K562 treated with DMSO at 1 percent for 4 hours (cell line): ENCODE results near the gene PSENEN. TPM values are rescaled to one million over a fixed set of nuclear protein-coding genes. Genes with fewer than 3 reads are reported as not detected.

Source experiments
- total RNA-seq: library from RNA; unstranded; fragments of 300-600 nt; gene quantifications from 2 replicates; pipeline ENCODE4 v1.2.3, GENCODE V29; 2022; ENCODE audit not compliant: insufficient read depth

Gene PSENEN
- total RNA-seq, result 34.5 and 42.2 TPM in 2 replicates

GRCh38 chr19:35745328-35746086, at the start of gene PSENEN, which contains the start of gene U2AF1L4:
Gene PSENEN (plus strand): TSS chr19:35745651. CDS start chr19:35745931, 280 bp downstream.
Gene U2AF1L4 (minus strand): TSS chr19:35745418. CDS start chr19:35745391, 27 bp downstream.

DNA sequence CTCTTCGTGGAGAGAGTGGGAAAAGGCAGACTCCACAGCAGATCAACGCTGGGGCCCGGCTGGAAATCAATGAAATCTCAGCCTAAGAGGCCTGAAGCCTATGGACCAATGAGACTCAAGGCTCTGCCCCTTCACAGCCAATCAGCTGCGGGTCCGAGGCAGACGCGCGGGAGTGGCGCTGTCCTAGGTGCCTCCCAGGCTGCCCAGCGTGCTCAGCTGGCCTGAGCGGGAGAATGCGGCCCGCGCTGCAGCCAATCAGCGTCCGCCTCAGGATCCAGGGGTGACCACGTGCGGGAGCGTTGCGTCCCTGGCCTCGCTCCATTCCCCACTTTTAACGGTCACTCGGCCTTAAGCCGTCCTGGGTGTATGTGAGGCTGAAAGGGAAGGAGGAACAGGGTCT, 41.2 kb upstream of the PSENEN start, which contains the start of gene ZBTB32:
Gene ZBTB32, plus strand, starts transcription at position 341 of the 400 bp plus-strand sequence. CDS start 10,069 bp downstream, outside the sequence.

GRCh38 chr19:35717665-35718344, 27.6 kb upstream of the PSENEN start, which contains the start of gene KMT2B:
Gene KMT2B (plus strand): TSS chr19:35718003. CDS start chr19:35718019, 16 bp downstream.

DNA sequence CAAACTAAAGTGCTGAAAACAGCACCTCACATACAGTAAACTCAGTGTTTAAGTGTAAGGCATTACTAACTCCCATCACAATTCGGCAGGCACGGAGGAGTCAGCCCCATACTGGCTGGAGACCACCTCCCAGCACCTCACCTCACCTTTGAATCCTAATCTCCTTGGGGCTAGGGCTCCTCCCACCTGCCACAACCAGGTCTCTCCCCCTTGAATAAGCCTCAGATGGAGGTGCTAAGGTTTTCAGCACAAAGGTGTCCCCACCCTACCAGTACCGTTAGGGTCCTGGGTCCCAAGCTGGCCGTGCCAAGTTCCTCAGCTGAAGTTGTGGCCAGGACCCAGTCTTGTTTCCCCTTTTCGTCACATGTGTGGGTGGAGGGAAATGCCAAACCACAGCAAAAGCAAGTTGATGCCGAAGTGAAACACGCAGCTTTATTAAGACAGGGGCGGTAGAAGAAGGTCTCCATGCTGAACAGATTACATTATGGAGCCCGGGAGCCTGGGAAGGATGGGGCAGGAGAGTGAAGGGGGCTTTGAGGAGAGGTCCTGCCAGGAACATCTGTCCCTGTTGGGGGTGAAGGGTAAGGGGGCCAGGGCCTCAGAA, 3.2 kb upstream of the PSENEN start, which contains the start of gene IGFLR1:
Gene IGFLR1, minus strand, starts transcription at position 332 of the 604 bp plus-strand sequence. CDS start 1,272 bp downstream, outside the sequence.

DNA sequence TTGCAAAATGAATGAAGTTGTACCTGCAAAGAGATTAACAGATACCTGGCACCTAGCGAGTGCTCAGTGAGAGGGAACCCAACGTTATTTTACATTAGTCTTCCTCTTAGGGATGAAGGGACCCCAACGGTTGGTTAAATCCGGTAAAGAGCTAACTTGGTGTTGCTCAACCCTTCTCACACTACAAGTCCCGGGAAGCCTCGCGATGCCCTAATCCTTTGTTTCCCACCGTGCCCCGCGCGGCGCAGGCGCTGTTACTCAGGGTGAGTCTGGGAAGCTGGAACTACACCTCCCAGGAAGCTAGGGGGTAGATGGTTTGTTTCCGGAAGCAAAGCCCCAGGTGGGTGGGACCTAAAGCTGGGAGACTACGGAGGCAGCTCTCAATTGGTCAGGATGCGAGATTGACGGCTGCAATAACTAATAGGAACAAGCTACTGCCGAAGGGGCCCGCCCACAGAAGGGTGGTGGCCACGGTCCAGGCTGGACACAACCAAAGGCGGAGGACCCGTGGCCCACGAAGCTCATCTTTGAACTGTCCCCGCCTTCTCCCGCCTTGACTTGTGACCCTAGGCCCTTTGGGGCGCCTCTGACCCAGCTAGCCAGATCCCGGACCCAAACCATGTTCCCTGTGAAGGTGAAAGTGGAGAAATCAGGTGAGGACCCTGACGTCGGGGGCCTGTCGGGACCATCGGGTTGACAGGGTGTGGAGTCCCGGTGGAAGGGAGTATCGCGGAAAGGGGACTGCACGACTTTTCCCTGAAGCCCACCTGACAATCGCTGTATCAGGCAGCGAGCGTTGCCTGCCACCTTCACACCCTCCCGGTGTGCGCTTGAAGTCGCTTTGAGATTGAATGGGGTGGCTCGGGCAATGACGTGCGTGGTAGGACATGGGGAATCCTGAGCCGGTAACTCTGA, 2.9 kb downstream of the PSENEN start, which contains the start of gene LIN37:
Gene LIN37, plus strand, starts transcription at position 471 of the 915 bp plus-strand sequence. Its CDS starts 149 bp downstream, at position 620.

GRCh38 chr19:35756377-35757230, 11.2 kb downstream of the PSENEN start, which contains the start of gene HSPB6:
Gene HSPB6 (minus strand): TSS chr19:35757029. CDS start chr19:35757008, 21 bp downstream.

DNA sequence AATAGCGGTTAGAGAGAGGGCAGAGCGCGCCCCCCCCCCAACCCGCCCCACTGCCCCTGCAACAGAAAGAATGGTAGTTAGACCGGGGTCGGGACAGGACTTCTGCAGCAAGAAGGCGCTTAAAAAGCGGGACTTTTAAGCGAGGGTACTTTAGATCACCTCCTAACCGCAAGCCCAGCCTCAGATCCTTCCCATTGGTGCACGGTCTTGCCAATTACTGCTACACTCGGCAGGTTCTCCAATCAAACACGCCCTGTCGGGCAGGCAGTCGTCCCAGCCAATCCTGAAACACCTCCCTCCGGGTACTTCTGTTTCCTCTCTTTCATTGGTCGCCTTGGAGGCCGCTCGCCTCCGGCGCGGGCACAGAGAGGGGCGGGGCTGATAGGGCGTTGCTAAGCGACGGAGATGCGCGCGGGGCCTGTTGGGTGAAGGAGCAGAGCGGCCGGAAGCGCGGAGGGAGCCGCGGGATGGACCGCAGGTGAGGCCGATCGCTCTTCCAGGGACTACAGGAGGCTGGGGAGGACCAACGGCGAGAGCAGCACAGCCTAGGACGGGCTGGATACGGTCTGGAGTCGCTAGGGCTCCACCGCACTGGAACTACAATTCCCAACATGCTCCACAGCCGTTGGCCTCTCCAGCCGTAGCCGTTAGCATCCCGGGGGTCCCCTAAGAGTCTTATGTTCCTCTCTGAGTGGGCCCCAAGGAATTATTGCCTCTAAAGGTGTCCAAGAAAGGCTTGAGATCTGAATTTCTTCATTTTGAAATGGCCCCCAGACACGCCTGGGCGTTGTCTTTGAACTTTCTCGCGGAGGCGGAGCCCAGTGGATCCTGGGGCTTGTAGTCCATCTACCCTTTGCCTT, 12.5 kb downstream of the PSENEN start, which contains the start of gene PROSER3:
Gene PROSER3, plus strand, starts transcription at position 428 of the 860 bp plus-strand sequence. Its CDS starts 40 bp downstream, at position 468.

GRCh38 chr19:35775298-35776101, 30.0 kb downstream of the PSENEN start, which contains the start of gene ARHGAP33:
Gene ARHGAP33 (plus strand): TSS chr19:35775564. CDS start chr19:35775659, 95 bp downstream.

Other genes with a start within 250 kb of the PSENEN start
- not detected in 2 replicates for gene DMKN, start 232.0 kb upstream of the PSENEN start, total RNA-seq
- gene SBSN, start 217.3 kb upstream of the PSENEN start, total RNA-seq, result not detected in 2 replicates
- gene GAPDHS, start 212.2 kb upstream of the PSENEN start, total RNA-seq, result not detected in 2 replicates
- gene TMEM147, start 200.0 kb upstream of the PSENEN start, total RNA-seq, result 120 and 136 TPM in 2 replicates
- not detected in 2 replicates for gene ATP4A, start 182.0 kb upstream of the PSENEN start, total RNA-seq
- not detected in 2 replicates for gene PMIS2, start 159.5 kb upstream of the PSENEN start, total RNA-seq
- 21.1 and 22.2 TPM in 2 replicates for gene HAUS5, start 132.9 kb upstream of the PSENEN start, total RNA-seq
- 186 and 211 TPM in 2 replicates for gene RBM42, start 116.6 kb upstream of the PSENEN start, total RNA-seq
- not detected in 2 replicates for gene ETV2, start 103.9 kb upstream of the PSENEN start, total RNA-seq
- gene COX6B1, start 97.3 kb upstream of the PSENEN start, total RNA-seq, result 1,092 TPM in 2 replicates
- gene UPK1A, start 79.1 kb upstream of the PSENEN start, total RNA-seq, result not detected in 2 replicates
- not detected in 2 replicates for gene ZBTB32, start 41.1 kb upstream of the PSENEN start, total RNA-seq
- gene KMT2B, start 27.6 kb upstream of the PSENEN start, total RNA-seq, result 21.9 and 25.7 TPM in 2 replicates
- 6.4 and 16.4 TPM in 2 replicates for gene IGFLR1, start 3.2 kb upstream of the PSENEN start, total RNA-seq
- gene U2AF1L4, start 233 bp upstream of the PSENEN start, total RNA-seq, result 4.8 and 6.9 TPM in 2 replicates
- 12.4 and 14.7 TPM in 2 replicates for gene LIN37, start 2.9 kb downstream of the PSENEN start, total RNA-seq
- gene HSPB6, start 11.4 kb downstream of the PSENEN start, total RNA-seq, result 0.99 and 1.4 TPM in 2 replicates
- gene PROSER3, start 12.5 kb downstream of the PSENEN start, total RNA-seq, result 12.2 and 14.9 TPM in 2 replicates
- 1.3 and 3.2 TPM in 2 replicates for gene ARHGAP33, start 29.9 kb downstream of the PSENEN start, total RNA-seq
- not detected in 2 replicates for gene PRODH2, start 67.2 kb downstream of the PSENEN start, total RNA-seq
- 1.1 and 3.5 TPM in 2 replicates for gene NPHS1, start 106.9 kb downstream of the PSENEN start, total RNA-seq
- not detected in 2 replicates for gene KIRREL2, start 111.3 kb downstream of the PSENEN start, total RNA-seq
- gene APLP1, start 122.9 kb downstream of the PSENEN start, total RNA-seq, result 5.0 and 7.4 TPM in 2 replicates
- gene NFKBID, start 154.9 kb downstream of the PSENEN start, total RNA-seq, result 4.9 and 8.8 TPM in 2 replicates
- not detected in 2 replicates for gene HCST, start 156.9 kb downstream of the PSENEN start, total RNA-seq
- gene TYROBP, start 162.6 kb downstream of the PSENEN start, total RNA-seq, result 24.4 and 27.1 TPM in 2 replicates
- 0.24 TPM in 1 of 2 replicates, not detected in the other for gene LRFN3, start 190.7 kb downstream of the PSENEN start, total RNA-seq
- 44.2 and 61.7 TPM in 2 replicates for gene SDHAF1, start 249.5 kb downstream of the PSENEN start, total RNA-seq